Measurements from ENCODE around the gene TNNI3K. TPM values are rescaled to one million over a fixed set of nuclear protein-coding genes. Genes with fewer than 3 reads are reported as not detected.

TNNI3K gene
- polyA plus RNA-seq, 1 donor: 1.1 TPM

DNA sequence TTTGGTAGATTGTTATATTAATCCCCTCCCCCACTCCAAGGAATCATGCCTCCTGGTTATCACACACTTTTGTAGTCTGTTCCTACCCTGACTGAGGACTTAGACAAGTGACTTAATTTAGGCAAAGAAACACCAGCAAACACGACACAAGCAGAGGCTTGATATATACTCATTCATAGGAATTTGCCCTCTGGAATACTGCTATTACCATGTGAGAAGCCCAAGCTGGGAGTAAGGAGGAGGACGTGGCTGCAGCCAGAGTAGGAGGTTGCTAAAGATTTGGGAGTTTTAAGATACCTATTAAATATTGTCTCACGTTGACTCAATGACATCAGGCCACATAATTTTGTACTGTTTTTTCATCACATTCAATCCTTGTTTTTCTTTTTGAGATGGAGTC is 177.1 kb downstream of the TNNI3K start:
- no peak overlapping the region for H3K27ac ChIP-seq (ENCODE audit: low read length)
- no peaks in the 10 kb centered on the region for H3K27me3 ChIP-seq (ENCODE audit: control insufficient read depth, insufficient read depth, low read length)
- H3K9me3 ChIP-seq (ENCODE audit: control insufficient read depth, low read depth, low read length): no peaks in the 10 kb centered on the region
- no CpG with 5 or more reads among the region's 3 CpGs for WGBS (ENCODE audit: insufficient coverage, low lambda C conversion rate)
- H3K4me1 ChIP-seq (ENCODE audit: control insufficient read depth, insufficient read depth, low read length): no peaks in the 10 kb centered on the region
- no peaks in the 10 kb centered on the region for H3K36me3 ChIP-seq (ENCODE audit: control insufficient read depth, insufficient read depth, low read length)
- DNase-seq: no peak
- no peak overlapping the region for H3K4me3 ChIP-seq (ENCODE audit: low read length)

DNA sequence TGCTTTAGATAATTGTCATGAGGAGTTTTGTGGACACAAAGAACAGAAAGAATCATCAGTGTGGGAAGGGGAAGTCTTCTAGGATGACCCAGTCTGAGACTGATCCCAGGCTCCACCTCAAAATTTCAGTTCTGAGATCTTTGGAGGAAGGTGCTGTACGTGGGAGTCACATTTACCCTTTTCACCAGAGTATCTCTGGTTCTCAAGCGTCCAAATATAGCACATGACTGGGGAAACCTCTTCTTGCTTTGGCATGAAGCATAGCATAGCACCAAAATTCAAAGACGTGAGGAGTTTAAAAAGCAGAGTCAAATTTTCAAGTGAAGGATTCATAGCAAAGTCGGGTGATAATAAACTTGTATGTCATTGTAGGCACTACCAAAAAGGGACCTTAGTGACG is 180.7 kb downstream of the TNNI3K start:
- DNase-seq: no peak
- Histone ChIP-seq H3K4me1 (ENCODE audit: control insufficient read depth, insufficient read depth, low read length) (no peaks in the 10 kb centered on the region), H3K27me3 (ENCODE audit: control insufficient read depth, insufficient read depth, low read length) (no peaks in the 10 kb centered on the region), H3K9me3 (ENCODE audit: control insufficient read depth, low read depth, low read length) (no peaks in the 10 kb centered on the region), H3K4me3 (ENCODE audit: low read length) (no peak overlapping the region), H3K36me3 (ENCODE audit: control insufficient read depth, insufficient read depth, low read length) (no peaks in the 10 kb centered on the region), H3K27ac (ENCODE audit: low read length) (no peak overlapping the region)
- 100% methylated on average over 2 of the region's 5 CpGs for WGBS (ENCODE audit: insufficient coverage, low lambda C conversion rate)

DNA sequence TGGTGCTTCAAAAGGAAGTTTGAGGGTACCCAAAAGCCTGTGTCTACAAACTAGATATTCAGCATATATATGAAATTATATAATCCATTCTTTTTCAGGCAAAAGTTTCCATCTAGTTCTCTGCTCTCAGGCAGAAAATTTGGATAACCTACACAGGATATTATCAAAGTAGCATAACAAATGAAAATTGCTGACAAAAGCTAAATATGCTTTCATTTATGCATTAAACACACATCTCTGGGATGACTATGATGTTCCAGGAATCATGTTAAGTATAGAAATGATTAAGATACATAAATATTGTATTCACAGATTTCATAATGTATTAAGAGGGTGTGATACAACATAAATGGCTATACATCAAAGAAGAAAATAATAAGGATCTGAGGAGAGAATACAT is 184.4 kb downstream of the TNNI3K start:
- no peak overlapping the region for H3K27ac ChIP-seq (ENCODE audit: low read length)
- no peak for DNase-seq
- H3K27me3 ChIP-seq (ENCODE audit: control insufficient read depth, insufficient read depth, low read length): no peaks in the 10 kb centered on the region
- H3K4me3 ChIP-seq (ENCODE audit: low read length): no peak overlapping the region
- H3K9me3 ChIP-seq (ENCODE audit: control insufficient read depth, low read depth, low read length): no peaks in the 10 kb centered on the region
- no peaks in the 10 kb centered on the region for H3K36me3 ChIP-seq (ENCODE audit: control insufficient read depth, insufficient read depth, low read length)
- H3K4me1 ChIP-seq (ENCODE audit: control insufficient read depth, insufficient read depth, low read length): no peaks in the 10 kb centered on the region

DNA sequence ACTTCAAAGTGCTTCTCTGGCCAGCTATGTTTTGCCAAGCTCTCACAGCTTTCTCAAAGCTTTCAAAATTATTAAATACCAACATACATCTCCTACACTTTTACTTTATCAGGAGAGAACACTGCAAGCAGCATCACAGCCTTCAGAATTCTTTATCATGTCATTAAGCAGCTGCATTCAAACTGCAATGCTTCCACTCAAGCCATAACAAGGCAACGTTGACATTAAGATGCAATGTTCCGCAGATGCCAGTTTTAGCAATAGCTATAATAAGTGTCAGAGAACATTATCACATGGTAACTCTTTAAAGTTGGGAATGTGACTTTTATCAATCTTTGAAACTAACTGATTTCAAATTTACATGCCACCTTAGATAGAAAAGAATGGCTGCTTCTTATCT is 185.3 kb downstream of the TNNI3K start:
- Histone ChIP-seq H3K9me3 (ENCODE audit: control insufficient read depth, low read depth, low read length) (no peaks in the 10 kb centered on the region), H3K36me3 (ENCODE audit: control insufficient read depth, insufficient read depth, low read length) (no peaks in the 10 kb centered on the region), H3K4me1 (ENCODE audit: control insufficient read depth, insufficient read depth, low read length) (no peaks in the 10 kb centered on the region), H3K27me3 (ENCODE audit: control insufficient read depth, insufficient read depth, low read length) (no peaks in the 10 kb centered on the region), H3K4me3 (ENCODE audit: low read length) (no peak overlapping the region), H3K27ac (ENCODE audit: low read length) (no peak overlapping the region)
- DNase-seq: no peak
- WGBS (ENCODE audit: insufficient coverage, low lambda C conversion rate): no CpG with 5 or more reads among the region's 2 CpGs

DNA sequence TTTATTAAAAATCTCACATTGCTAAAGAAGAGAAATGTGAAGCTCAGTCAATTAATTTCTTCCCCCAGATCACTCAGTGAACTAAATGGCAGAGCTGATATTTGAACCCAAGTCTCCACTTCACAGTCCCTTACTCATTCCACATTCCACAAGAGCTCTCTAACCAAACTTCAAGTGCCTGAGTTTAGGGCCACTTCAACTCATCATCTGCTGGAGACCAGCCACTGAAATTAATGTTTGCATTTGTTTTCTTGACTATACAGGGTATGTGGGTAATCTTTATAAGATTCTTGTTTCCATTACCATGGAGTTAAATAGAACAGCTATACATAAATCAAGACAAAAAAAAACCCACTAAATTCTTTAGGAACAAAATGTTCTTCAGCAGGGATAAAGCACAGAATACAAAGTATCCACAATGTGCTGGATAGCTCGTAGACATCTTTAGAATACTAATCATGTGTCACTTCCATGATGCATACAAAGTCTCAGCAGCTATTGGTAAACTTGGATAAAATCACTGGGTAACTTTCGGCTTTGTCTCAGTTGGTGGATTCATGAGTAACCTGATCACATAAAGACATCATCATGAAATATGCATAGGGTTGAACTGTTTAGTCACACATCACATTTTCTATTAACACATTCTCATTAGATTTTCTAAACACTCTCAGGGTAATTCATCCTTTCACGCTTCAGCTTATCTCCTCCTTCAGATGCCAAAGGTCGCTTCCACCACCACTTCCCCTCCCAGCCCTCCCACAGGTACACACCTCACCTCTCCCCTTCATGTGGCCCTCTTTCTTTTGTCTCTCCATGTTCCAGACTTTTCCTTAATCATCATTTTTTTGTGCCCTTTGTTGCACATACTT is 187.5 kb downstream of the TNNI3K start:
- Histone ChIP-seq H3K4me3 (ENCODE audit: low read length) (no peak overlapping the region), H3K36me3 (ENCODE audit: control insufficient read depth, insufficient read depth, low read length) (no peaks in the 10 kb centered on the region), H3K27me3 (ENCODE audit: control insufficient read depth, insufficient read depth, low read length) (no peaks in the 10 kb centered on the region), H3K9me3 (ENCODE audit: control insufficient read depth, low read depth, low read length) (no peaks in the 10 kb centered on the region), H3K4me1 (ENCODE audit: control insufficient read depth, insufficient read depth, low read length) (no peaks in the 10 kb centered on the region), H3K27ac (ENCODE audit: low read length) (no peak overlapping the region)
- WGBS (ENCODE audit: insufficient coverage, low lambda C conversion rate): 36% methylated on average over 3 of the region's 4 CpGs
- DNase-seq: no peak

DNA sequence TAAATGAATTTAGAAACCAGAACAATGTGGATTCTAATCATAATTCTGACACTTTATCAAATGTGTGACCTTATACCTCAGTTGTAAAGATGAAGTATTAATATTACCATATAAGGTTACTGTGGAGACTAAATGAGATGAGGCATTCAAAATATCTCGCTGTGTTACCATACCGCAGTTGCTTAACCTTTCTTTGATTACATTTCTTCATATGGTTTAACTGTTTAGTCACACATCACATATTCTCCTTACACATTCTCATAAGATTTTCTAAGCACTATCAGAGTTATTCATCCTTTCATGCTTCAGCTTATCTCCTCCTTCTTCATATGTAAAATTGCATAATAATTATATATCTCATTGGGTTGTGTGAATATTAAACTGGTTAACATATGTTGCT is 188.3 kb downstream of the TNNI3K start:
- 100% methylated on average over 2 of the region's 2 CpGs for WGBS (ENCODE audit: insufficient coverage, low lambda C conversion rate)
- no peaks in the 10 kb centered on the region for H3K9me3 ChIP-seq (ENCODE audit: control insufficient read depth, low read depth, low read length)
- no peaks in the 10 kb centered on the region for H3K27me3 ChIP-seq (ENCODE audit: control insufficient read depth, insufficient read depth, low read length)
- no peak for DNase-seq
- no peaks in the 10 kb centered on the region for H3K4me1 ChIP-seq (ENCODE audit: control insufficient read depth, insufficient read depth, low read length)
- H3K36me3 ChIP-seq (ENCODE audit: control insufficient read depth, insufficient read depth, low read length): no peaks in the 10 kb centered on the region
- no peak overlapping the region for H3K27ac ChIP-seq (ENCODE audit: low read length)
- no peak overlapping the region for H3K4me3 ChIP-seq (ENCODE audit: low read length)

DNA sequence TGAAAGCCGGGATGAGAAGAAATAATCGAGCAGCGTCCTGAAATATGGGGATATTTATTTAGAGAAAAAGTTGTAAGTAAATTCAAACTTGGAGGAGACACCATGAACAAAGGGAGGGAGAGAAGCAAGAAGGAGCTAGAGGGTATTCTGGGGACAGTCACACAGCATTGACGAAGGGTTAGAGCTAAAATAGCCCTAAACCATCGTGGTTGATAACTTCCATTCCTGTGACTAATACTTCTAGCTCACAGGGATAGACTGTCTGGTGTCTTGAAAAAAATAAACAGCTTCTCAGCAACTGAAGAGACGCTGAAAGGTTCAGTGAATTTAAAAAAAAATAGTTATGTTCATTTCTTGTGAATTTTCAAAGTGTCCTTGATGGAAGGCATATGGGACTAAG is 190.5 kb downstream of the TNNI3K start:
- Histone ChIP-seq H3K4me3 (ENCODE audit: low read length) (no peak overlapping the region), H3K4me1 (ENCODE audit: control insufficient read depth, insufficient read depth, low read length) (no peaks in the 10 kb centered on the region), H3K27me3 (ENCODE audit: control insufficient read depth, insufficient read depth, low read length) (no peaks in the 10 kb centered on the region), H3K27ac (ENCODE audit: low read length) (no peak overlapping the region), H3K36me3 (ENCODE audit: control insufficient read depth, insufficient read depth, low read length) (no peaks in the 10 kb centered on the region), H3K9me3 (ENCODE audit: control insufficient read depth, low read depth, low read length) (no peaks in the 10 kb centered on the region)
- 93% methylated on average over 3 of the region's 6 CpGs for WGBS (ENCODE audit: insufficient coverage, low lambda C conversion rate)
- no peak for DNase-seq

DNA sequence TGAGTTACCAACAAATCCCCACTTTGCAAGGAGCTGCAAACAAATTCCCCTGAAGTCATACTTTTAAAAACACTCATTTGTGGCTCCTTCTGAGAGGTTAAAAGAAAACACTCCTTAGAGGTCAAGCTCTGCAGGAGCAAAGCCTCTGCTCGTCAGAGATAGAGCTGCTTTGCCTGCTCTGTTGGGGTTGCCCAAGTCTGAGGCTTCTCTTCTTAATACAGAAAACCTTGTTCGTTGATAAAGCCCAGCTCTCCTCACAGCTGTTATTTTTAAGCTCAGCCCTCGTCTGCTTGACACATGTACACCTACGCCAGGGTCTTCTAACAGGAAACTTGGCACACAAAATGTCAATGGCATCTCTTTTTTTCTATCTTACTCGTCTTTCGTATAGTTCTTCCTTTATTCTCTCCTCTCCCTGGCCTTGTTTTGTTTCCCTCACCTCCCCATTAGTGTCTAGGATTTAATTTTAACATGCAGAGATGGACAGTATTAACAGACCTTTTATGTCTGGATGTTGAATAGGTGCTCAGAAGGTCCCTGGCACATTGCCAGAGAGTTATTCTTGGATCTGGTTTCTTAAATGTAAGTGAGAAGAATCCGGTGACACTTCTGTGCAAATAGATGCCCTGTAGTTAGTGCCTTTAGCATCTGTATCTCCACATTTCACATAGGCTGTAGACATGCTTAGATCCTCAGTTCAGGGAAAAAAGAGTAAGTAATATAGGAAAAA is 191.2 kb downstream of the TNNI3K start:
- H3K4me3 ChIP-seq (ENCODE audit: low read length): no peak overlapping the region
- 72% methylated on average over 6 of the region's 7 CpGs for WGBS (ENCODE audit: insufficient coverage, low lambda C conversion rate)
- no peaks in the 10 kb centered on the region for H3K36me3 ChIP-seq (ENCODE audit: control insufficient read depth, insufficient read depth, low read length)
- no peaks in the 10 kb centered on the region for H3K4me1 ChIP-seq (ENCODE audit: control insufficient read depth, insufficient read depth, low read length)
- H3K27me3 ChIP-seq (ENCODE audit: control insufficient read depth, insufficient read depth, low read length): no peaks in the 10 kb centered on the region
- H3K9me3 ChIP-seq (ENCODE audit: control insufficient read depth, low read depth, low read length): no peaks in the 10 kb centered on the region
- H3K27ac ChIP-seq (ENCODE audit: low read length): no peak overlapping the region
- no peak for DNase-seq

DNA sequence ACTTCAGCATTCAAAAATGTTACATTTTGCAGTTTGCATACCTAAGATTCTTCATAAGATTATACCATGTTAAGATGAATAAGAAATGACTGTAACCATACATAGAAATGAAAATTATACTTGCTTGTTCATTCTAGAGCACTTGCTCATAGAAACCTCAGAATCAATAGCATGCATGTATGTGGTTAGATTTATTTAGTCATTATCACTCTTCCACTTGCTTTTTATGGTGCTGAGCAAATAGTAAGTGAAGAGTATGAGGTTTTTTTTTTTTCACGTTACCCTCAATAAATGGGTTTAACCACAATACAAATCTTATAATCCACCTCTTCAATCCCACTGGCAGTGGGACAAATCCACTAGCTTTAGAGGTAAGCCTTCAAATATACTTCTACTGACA is 192.5 kb downstream of the TNNI3K start:
- no peak for DNase-seq
- no CpG with 5 or more reads among the region's 1 CpG for WGBS (ENCODE audit: insufficient coverage, low lambda C conversion rate)
- no peak overlapping the region for H3K27ac ChIP-seq (ENCODE audit: low read length)
- H3K4me1 ChIP-seq (ENCODE audit: control insufficient read depth, insufficient read depth, low read length): no peaks in the 10 kb centered on the region
- H3K36me3 ChIP-seq (ENCODE audit: control insufficient read depth, insufficient read depth, low read length): no peaks in the 10 kb centered on the region
- no peaks in the 10 kb centered on the region for H3K27me3 ChIP-seq (ENCODE audit: control insufficient read depth, insufficient read depth, low read length)
- no peaks in the 10 kb centered on the region for H3K9me3 ChIP-seq (ENCODE audit: control insufficient read depth, low read depth, low read length)
- no peak overlapping the region for H3K4me3 ChIP-seq (ENCODE audit: low read length)

DNA sequence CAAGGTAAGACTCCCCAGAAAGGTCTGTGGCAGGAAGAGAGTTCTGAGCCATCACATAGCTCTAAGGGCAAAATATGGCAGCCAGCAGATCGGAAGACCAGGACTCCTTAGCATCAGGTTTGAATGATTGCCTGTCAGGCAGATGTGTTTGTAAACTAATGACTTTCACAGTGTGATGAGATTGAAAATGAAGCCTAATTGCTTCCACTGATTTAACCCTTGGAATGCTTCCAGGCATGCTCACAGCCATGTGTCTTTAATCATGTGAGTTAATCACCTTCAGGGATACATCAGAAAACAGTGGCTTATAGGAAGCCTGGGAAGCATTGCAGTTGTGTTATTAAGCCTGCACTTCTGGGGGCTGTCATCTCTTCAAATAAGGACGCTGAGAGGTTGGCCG is 194.4 kb downstream of the TNNI3K start:
- Histone ChIP-seq H3K27me3 (ENCODE audit: control insufficient read depth, insufficient read depth, low read length) (no peaks in the 10 kb centered on the region), H3K4me1 (ENCODE audit: control insufficient read depth, insufficient read depth, low read length) (no peaks in the 10 kb centered on the region), H3K4me3 (ENCODE audit: low read length) (no peak overlapping the region), H3K27ac (ENCODE audit: low read length) (no peak overlapping the region), H3K36me3 (ENCODE audit: control insufficient read depth, insufficient read depth, low read length) (no peaks in the 10 kb centered on the region), H3K9me3 (ENCODE audit: control insufficient read depth, low read depth, low read length) (no peaks in the 10 kb centered on the region)
- no peak for DNase-seq
- WGBS (ENCODE audit: insufficient coverage, low lambda C conversion rate): no CpG with 5 or more reads among the region's 3 CpGs
